HFFc6 (cell line): ENCODE results near the gene RIT2. TPM values are rescaled to one million over a fixed set of nuclear protein-coding genes. Genes with fewer than 3 reads are reported as not detected.
A peak's percentile ranks its signal among the peaks of the same experiment; 100 is the strongest.

Experiments
- DNase-seq: peaks from one replicate; pipeline ENCODE4 v3.0.0-alpha.2; 2018
- H3K27ac Mint-ChIP-seq: 2 replicates; pipeline ENCODE4 v1.8.0; 2020; ENCODE audit warnings: mild to moderate bottlenecking, mixed read lengths
- H3K27me3 Mint-ChIP-seq: 2 replicates; pipeline ENCODE4 v1.8.0; 2021; ENCODE audit warnings: mild to moderate bottlenecking, moderate library complexity, mixed read lengths; ENCODE audit not compliant: insufficient read depth
- H3K36me3 Mint-ChIP-seq: 2 replicates; pipeline ENCODE4 v1.8.0; 2021; ENCODE audit warnings: low read depth, mixed read lengths
- H3K4me1 Mint-ChIP-seq: 2 replicates; pipeline ENCODE4 v1.8.0; 2020; ENCODE audit warnings: low read depth, mixed read lengths
- H3K4me3 Mint-ChIP-seq: 2 replicates; pipeline ENCODE4 v1.8.0; 2020; ENCODE audit warnings: mild to moderate bottlenecking, moderate library complexity, mixed read lengths
- H3K9me3 Mint-ChIP-seq: 2 replicates; pipeline ENCODE4 v1.8.0; 2020; ENCODE audit warnings: mild to moderate bottlenecking, mixed read lengths
- CTCF ChIP-seq: fragments of 200-600 bp; sonication (generic); IDR thresholded peaks from 2 replicates; pipeline ENCODE4 v1.5.0; 2021; ENCODE audit warnings: antibody characterized with exemption, mild to moderate bottlenecking
- total RNA-seq, 6 experiments: library from RNA; stranded (reverse); fragmentation: NEBNext Ultra II Directional; extraction: Animal tissue kit (Norgen Biotek cat#: 25700); gene quantifications; 2 replicates in 1 of 6; 3 replicates in 5 of 6; pipeline ENCODE4 v1.2.3, GENCODE V29; 2021

The RIT2 gene
- total RNA-seq, 6 experiments from 2014 or later = not detected

GRCh38 chr18:42736074-42736473 lies 379.4 kb downstream of the RIT2 start:
- no peak for DNase-seq
- H3K4me1 Mint-ChIP-seq = no peaks in the 10 kb centered on the region
- no peak for TF ChIP-seq CTCF
- no peak overlapping the region for H3K4me3 Mint-ChIP-seq
- no peaks in the 10 kb centered on the region for H3K36me3 Mint-ChIP-seq
- H3K9me3 Mint-ChIP-seq = peaks cover 31% of the 10 kb centered on the region
- no peak overlapping the region for H3K27ac Mint-ChIP-seq
- H3K27me3 Mint-ChIP-seq = no peaks in the 10 kb centered on the region

- no peaks in the 10 kb centered on the region for H3K36me3 Mint-ChIP-seq
- H3K27me3 Mint-ChIP-seq = no peaks in the 10 kb centered on the region
- H3K27ac Mint-ChIP-seq = no peak overlapping the region
- DNase-seq = no peak
- no peak overlapping the region for H3K4me3 Mint-ChIP-seq
- no peaks in the 10 kb centered on the region for H3K4me1 Mint-ChIP-seq
- peaks cover 37% of the 10 kb centered on the region for H3K9me3 Mint-ChIP-seq
- no peak for TF ChIP-seq CTCF
Observed at GRCh38 chr18:42734520-42734919, 381.0 kb downstream of the RIT2 start.

GRCh38 chr18:42730272-42730671 lies 385.2 kb downstream of the RIT2 start:
- no peak for DNase-seq
- TF ChIP-seq CTCF = peak; percentile 19; the same call in 1 of the 2 replicates
- Mint-ChIP-seq H3K27ac (no peak overlapping the region), H3K4me1 (no peaks in the 10 kb centered on the region), H3K27me3 (no peaks in the 10 kb centered on the region), H3K36me3 (no peaks in the 10 kb centered on the region), H3K9me3 (peaks cover 41% of the 10 kb centered on the region), H3K4me3 (no peak overlapping the region)

GRCh38 chr18:42719221-42719620 lies 396.3 kb downstream of the RIT2 start:
- no peak overlapping the region for H3K27ac Mint-ChIP-seq
- H3K27me3 Mint-ChIP-seq = no peaks in the 10 kb centered on the region
- no peaks in the 10 kb centered on the region for H3K4me1 Mint-ChIP-seq
- H3K4me3 Mint-ChIP-seq = no peak overlapping the region
- TF ChIP-seq CTCF = no peak
- H3K9me3 Mint-ChIP-seq = peaks cover under 1% of the 10 kb centered on the region; the same call in 1 of the 2 replicates
- no peaks in the 10 kb centered on the region for H3K36me3 Mint-ChIP-seq
- DNase-seq = no peak

GRCh38 chr18:42712065-42712464 lies 403.4 kb downstream of the RIT2 start:
- no peak overlapping the region for H3K27ac Mint-ChIP-seq
- H3K4me3 Mint-ChIP-seq = no peak overlapping the region
- no peaks in the 10 kb centered on the region for H3K4me1 Mint-ChIP-seq
- no peaks in the 10 kb centered on the region for H3K27me3 Mint-ChIP-seq
- H3K9me3 Mint-ChIP-seq = peaks cover 34% of the 10 kb centered on the region
- H3K36me3 Mint-ChIP-seq = no peaks in the 10 kb centered on the region
- DNase-seq = no peak
- no peak for TF ChIP-seq CTCF

- Mint-ChIP-seq H3K36me3 (no peaks in the 10 kb centered on the region), H3K27me3 (peaks cover 1% of the 10 kb centered on the region; the same call in 1 of the 2 replicates), H3K9me3 (peaks cover 30% of the 10 kb centered on the region), H3K4me3 (no peak overlapping the region), H3K4me1 (no peaks in the 10 kb centered on the region), H3K27ac (no peak overlapping the region)
- TF ChIP-seq CTCF = no peak
- no peak for DNase-seq
Observed at GRCh38 chr18:42707080-42707479, 408.4 kb downstream of the RIT2 start.
